Activated CD8-positive, alpha-beta memory T cell treated with anti-CD3 and anti-CD28 coated beads, Interleukin-2, amount 50 U/mL, for 48 hours (primary cell): ENCODE measurements around the gene TMPRSS9.

ENCODE experiments used
- DNase-seq: peaks from one replicate; pipeline ENCODE4 v3.0.0-alpha.2; 2020

TMPRSS9 gene

DNA sequence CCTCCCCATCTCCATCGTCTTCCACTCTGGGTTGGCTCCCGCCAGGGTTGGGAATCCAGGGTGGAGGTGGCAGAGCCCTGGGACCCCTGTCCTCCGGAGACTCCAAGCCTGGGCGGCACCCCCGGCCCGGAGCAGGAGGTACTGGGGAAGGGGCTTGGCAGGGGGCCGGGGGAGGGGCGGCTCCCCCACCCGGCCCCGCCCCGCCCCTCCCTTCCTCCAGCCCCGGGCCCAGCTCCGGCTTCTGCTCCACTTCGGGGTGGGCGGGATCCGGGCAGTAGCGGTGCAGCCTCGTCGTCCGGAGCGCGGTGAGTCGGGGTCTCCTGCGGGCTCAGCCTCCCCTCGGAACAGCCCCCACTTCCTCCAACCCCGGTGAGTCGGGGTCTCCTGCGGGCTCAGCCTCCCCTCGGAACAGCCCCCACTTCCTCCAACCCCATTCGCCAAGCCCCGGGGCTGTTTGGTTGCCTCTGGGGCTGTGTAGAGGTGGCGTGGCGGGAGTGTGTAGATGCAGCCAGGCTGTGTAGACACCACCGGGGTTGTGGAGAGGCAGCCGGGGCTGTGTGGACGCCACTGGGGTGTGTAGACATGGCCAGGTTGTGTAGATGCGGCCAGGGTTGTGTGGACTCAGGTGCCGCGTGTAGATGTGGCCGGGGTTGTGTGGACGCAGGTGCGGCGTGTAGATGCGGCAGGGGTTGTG is at the start of gene TMPRSS9:
Gene TMPRSS9, plus strand, starts transcription at position 274 of the 694 bp plus-strand sequence. CDS start 29,521 bp downstream, outside the sequence.
- no peak for DNase-seq

DNA sequence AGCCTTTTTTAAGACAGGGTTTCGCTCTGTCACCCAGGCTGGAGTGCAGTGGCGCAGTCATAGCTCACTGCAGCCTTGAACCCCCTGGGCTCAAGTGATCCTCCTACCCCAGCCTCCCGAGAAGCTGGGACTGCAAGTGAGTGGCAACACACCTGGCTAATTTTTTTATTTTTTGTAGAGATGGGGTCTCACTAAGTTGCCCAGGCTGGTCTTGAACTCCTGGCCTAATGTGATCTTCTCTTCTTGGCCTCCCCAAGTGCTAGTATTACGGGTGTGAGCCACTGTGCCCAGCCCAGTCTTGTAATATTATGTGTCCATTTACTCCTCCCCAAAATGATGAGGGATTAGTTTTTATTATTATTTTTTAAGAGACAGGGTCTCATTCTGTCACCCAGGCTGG is 49.0 kb upstream of the TMPRSS9 start:
- no peak for DNase-seq

DNA sequence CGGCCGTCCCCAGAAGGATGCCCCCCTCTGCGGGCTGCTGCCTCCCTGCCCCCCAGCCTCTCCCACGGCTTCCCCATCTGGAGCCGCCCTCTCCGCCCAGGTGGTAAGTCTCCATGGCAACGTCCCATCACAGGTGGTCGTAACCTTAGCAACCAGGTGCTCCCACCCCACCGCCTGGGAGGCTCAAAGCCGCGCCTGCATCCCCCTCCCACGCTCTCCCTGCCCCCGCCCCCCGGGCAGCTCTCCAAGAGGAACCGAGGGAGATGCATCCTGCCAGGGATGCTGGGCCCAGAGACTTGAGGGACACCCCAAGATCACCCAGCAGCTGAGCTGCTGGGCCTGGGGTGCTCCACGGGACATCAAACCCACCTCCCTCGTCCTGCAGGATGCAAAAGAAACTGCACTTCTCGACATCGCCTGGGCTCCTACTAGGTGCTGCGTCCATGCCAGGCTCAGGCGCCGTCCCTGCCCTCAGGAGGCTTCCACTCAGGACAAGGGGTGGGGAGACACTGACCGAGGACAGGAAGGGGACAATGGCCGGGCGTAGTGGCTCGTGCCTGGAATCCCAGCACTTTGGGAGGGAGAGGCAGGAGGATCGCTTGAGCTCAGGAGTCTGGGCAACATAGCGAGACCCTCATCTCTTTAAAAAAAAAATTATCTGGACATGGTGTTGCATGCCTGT is 47.1 kb upstream of the TMPRSS9 start:
- no peak for DNase-seq

DNA sequence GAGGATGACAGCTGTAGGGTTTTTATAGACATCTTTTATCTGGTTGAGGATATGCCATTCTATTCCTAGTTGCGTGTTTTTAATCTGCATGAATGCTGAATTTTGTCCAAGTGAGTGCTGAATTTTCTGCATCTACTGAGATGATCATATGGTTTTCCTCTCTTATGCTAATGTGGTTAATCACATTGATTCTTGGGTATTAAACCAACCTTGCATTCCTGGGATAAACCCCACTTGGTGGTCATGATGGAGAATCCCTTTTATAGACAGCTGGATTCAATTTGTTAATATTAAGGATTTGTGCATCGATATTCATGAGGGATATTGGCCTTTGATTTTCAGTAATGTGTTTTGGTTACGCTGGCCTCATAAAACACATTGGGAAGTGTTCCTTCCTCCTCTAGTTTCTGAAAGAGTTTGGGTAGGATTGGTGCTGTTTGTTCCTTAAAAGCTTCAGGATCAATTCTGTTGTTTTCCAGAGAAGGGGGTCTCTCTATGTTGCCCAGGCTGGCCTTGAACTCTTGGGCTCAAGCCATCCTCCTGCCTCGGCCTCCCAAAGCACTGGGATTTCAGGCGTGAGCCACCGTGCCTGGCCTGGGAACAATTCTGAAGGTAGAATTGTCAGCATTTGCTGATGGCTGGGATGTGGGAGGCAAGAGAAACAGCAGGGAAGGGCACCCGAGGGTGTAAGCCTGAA is 44.8 kb upstream of the TMPRSS9 start:
- no peak for DNase-seq

DNA sequence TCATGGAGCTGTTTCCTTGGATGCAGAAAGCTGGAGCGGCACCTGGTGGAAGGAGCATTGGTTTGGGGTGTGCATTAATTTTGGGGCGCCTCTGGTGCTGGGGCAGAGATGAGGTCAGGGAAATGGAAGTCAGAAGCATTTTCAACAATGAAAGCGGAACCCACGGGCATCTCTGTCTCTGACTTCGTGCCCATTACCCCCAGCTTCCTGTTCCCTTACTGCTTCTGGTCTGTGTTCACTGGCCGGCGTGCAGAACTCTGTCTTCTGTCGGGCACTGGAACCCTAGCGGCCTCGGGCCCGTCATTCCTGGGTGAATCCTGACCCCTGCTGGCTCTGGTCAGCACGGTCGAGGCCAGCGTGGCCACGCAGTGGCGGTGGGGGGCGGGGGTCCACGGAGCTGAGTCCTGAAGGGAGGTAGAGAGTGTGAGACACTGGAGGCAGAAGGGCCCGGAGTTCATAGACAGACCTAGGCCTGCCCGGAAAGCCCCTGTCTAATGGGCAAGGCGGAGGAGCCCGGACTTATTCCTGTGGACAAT is 44.2 kb upstream of the TMPRSS9 start:
- no peak for DNase-seq

DNA sequence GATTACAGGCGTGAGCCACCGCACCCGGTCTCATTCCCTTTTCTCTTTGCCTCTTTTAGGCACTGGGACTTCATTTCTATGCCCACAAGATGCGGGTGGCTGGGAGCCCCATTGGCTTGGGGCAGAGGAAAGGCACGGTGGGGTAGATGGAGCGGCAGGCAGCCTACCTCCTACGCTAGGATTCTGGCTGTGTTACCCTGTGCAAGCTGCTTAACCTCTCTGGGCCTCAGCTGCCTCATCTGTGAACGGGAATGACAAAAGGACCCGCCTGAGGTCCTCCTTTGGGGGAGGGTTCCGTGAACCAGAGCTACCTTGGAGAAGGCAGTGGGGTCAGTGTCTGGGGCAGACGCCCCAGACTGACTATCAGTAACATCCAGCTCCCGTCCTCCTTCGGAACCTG is 42.8 kb upstream of the TMPRSS9 start:
- DNase-seq = no peak

DNA sequence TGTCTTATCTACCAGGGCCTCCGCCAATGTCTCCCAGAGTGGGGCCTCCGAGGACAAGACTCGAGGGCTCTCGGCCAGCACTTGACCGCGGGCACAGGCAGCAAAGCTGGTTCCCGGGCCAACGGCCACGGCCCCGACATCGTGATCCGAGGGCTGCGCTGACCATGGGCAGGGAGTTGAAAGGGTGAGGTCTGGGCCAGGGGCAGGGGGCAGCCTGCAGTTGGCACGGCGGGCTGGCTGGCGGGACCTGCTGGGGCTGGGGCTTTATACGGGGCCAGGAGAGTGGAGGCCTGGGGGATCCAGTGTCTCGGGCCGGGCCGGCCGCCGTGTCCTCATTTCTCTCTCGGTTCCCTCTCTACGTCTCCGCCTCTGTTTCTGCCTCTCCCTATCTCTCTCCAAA is 42.3 kb upstream of the TMPRSS9 start:
- DNase-seq = no peak

DNA sequence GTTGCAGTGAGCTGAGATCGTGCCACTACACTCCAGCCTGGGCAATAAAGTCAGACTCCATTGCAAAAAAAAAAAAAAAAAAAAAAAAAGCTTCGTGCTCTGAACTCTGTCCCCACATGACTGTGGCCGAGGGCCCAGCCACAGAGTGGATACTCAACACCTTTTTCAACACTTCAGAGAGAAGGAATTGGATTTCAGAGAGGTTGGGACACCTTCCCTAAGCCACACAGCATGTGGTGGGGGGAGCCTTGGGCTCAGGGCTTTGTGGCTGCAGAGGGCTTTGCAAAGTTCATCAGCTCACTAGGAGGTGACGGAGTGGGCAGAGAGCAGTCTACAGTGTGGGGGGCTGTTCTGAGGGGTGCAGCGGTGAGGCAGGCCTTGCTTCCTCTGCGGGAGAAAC is 41.1 kb upstream of the TMPRSS9 start:
- DNase-seq = no peak

DNA sequence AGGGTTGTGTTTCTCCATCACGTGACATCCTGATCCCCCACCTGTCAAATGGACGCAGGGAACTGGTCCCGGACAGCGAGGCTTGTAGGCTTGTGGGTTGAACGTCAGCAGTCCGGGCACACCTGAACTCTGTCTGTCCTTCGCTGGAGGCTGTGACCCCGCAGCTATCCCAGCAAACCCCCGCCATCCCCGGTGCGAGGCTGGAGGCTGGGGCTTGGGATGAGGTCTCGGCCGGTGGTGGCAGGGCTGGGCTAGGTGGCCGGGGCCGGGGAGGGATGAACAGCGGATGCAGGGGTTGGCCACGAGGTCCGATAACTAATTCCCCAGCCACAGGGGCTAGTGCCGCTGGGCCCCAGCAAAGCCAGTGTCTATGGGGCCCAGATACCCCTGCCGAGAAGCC is 40.5 kb upstream of the TMPRSS9 start:
- DNase-seq = no peak

DNA sequence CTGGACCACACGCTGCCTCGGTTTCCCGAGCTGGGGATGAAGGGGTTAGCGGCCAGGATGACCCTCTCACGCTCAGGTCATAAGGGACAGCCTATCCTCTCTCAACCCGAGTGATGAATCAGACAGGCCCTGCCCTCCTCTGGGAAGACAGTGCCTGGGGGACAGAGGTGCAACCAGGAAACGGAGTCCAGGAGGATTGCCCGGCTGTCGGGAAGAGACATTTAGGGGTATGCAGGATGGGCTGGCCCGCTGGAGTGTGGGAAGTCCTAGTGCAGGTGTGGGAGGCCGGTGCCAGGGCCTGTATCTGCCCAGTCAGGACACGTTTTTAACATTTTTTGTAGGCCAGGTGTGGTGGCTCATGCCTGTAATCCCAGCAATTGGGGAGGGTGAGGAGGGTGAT is 40.0 kb upstream of the TMPRSS9 start:
- no peak for DNase-seq

DNA sequence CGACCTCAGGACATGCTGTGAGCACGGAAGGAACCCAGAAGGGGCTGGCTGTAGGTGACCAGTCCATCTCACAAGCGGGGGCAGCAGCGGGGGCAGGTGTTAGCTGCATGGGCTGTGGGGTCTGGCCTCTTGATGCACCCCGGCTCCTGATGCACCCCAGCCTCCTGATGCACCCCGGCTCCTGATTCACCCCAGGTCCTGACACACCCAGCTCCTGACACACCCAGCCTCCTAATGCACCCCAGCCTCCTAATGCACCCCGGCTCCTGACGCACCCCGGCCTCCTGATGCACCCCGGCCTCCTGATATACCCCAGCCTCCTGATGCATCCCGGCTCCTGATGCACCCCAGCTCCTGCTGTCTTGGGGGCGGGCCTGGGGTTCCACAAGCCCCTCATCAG is 39.1 kb upstream of the TMPRSS9 start:
- no peak for DNase-seq

DNA sequence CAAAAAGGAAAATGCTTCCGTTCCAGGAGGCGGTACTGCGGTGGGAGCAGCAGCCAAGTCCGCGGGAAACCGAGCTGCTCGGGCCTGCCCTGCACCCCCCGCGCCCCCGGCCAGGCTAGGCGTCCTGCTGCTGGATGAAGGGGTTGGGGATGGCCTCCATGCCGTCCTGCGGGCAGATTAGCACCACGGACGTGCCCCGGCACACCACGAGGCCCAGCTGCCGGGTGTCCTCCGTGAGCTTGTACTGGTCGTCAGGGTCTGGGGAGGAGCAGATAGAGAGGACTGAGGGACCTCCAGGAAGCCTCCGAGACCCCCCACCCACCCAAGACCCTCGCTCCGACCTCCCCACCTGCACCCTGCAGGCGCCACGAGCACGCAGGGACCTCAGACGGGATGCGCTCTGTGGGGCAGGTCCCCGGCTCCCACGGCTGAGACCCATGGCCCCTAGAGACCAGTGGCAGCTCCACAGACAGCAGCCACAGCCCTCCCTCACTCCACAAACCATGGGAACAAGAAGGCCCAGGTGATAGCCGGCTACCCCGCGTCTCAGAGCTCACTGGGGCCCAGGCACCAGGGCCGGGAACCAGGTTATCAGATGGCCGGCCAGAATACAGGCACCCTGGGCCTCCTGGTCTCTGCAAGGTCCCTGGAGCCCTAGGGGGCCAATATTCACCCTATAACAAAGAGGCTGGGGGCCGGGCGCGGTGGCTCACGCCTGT is 38.3 kb upstream of the TMPRSS9 start:
- DNase-seq = no peak

DNA sequence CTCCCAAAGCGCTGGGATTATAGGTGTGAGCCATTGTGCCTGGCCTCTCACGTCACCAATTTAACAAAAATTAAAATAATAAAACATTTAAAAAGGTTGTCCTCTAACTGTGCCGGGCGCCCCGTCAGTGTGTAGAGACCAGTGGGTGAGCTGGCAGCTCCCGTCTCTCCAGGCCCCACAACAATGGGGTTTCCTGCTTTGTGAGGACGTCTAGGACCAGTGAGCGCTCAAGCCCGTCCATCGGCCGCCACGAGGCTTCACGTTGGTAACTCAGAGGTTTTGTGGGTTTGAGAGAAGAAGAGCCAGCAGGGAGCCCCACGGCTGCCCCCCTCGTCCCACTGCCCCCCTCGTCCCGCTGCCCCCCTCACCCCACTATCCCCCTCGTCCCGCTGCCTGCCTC is 36.4 kb upstream of the TMPRSS9 start:
- no peak for DNase-seq

DNA sequence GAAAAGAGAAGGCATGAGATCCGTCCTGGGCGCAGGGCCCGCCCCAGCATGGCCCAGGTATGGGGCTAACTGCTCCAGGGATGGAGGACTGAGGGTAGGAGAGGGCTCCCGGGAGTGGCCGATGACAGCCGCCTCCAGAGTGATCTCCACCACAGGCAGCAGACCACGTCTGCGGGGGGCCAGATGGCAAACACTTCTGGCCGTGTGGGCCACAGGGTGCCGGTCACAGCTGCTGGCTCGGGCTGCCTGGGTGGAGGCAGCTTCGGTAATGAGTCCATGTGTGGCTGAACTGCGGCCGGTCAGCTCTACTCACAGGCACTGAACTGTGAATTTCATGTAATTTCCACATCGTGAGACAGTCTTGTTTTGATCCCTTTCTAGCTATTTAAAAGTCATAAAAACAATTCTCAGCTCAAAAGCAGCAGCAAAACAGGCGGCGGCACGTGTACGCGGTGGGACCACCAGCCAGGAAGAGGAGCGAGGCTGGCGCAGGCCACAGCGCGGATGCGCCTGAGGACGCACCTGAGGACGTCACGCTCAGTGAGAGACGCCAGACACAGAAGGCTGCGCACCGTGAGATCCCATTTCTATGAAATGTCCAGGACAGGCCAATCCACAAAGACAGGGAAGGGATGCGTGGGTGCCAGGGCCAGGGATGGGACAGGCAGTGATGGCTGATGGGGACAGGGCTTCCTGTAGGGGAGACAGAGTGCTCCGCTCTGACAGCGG is 35.7 kb upstream of the TMPRSS9 start:
- DNase-seq = no peak

DNA sequence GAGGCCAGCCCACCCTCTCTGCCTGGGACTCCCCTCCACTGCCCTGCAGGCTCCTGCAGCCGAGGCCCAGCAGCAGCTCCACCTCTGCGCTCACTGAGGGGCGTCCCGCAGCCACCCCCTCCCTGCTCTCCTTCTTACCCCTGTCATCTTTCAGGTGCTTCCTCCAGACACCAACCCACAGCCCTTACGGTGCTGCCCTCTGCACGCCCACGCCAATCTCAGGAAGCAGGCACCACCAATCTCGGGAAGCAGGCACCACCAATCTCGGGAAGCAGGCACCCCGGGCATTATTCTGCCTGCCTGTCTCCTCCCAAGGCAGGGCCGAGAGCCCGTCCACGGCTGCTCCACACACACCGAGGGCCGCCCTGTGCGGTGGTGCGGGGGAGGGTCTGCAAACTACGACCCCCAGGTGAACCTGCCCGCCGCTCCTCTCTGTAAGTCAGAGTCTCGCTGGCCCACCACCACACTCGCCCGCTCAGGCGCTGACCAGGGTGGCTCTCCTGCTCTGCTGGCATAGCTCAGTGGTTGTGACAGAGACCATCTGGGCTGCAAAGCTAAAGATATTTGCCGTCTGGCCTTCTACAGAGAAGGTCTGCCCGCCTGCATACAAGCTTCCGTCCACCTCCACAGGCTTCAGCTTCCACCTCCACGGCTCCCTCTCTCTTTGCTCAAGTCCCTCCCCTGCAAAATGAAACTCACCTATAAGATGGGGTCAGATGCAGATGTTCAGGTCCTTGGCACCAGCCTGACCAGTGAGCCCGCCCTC is 34.6 kb upstream of the TMPRSS9 start:
- no peak for DNase-seq

DNA sequence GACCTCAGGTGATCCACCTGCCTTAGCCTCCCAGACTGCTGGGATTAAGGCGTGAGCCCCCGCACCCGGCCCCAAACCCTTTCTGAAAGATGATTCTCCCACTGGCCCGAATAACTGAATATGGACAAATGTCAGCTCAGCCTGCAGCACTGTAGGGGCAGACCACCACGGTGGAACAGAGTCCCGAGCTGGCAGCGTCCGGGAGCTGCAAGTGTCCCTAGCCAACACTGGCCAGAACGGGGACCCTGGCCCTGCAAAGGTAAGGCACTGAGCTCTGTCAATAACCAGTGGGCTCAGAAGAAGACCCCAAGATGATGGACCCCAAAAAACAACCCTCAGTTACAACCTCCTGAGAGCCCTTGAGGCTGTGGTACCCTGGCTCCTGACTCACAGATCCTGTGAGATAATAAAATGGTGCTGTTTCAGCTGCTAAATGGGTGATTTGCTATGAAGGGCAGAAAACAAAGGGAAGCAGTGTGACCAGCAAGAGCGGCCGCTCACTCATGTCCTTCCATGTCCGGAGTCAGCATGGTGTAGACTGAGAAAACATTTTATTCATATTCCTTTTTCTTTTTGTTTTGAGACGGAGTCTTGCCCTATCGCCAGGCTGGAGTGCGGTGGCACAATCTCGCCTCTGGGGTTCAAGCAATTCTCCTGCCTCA is 33.2 kb upstream of the TMPRSS9 start:
- DNase-seq = no peak

DNA sequence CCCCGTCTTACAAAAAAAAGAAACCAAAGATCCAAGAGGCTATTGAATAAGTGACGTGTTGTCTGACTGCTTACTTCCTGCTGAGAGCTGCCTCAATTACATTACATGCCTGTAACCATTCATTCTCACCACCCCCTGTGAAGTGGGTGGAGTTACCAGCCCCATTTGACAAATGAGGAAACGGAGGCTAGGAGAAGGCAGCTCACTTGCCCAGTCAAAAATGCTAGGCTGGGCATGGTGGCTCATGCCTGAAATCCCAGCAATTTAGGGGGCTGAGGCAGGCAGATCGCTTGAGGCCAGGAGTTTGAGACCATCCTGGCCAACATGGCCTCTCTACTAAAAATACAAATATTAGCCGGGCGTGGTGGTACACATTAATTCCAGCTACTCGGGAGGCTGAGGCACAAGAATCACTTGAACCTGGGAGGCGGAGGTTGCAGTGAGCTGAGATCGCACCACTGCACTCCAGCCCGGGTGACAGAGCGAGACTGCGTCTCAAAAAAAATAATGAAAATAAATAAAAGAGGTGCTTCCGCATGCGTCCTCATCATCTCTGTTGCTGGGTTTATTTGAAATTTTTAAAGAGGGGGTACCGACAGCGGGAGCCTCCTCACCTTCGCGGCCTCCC is 32.2 kb upstream of the TMPRSS9 start:
- peak; percentile 72 for DNase-seq

DNA sequence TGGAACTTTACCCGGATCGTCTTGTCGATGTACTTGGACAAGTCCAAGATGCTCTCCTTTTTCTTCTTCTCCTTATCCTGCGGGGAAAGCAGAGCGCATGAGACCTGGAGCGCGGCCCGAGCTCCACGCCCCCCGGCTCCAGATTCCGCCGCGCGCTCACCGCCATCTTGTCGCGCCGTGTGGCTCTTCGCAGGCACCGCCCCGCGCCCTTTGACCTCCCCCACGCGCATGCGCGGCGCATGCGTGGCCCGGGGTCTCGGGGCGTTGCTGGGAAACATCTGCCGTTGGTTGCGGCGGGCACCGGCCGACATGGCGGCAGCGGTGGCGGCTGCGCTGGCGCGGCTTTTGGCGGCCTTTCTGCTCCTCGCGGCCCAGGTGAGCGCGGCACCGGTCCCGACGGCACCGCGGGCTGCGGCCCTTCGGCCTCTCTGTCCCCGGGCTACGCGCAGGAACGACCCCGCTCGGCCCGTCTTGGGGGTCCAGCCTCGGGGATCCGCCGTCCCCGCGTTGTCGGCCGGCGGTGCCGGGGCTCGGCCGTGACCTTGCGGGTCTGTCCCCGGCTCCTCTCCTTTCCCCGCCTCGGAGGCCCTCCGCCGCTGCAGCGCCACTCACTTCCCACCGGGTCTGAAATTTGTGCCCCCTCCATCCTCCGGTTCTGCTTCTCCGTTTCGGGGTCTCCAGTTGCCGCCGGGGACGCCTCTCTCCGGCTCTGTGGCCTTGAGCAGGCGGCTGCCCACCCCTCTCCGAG is 31.5 kb upstream of the TMPRSS9 start, which contains the start of the genes LSM7 and SPPL2B:
Gene LSM7, minus strand, starts transcription at position 186 of the 748 bp plus-strand sequence. Its CDS starts 20 bp downstream, at position 166.
Gene SPPL2B, plus strand, starts transcription at position 284 of the 748 bp plus-strand sequence. Its CDS starts 26 bp downstream, at position 310.
- DNase-seq = peak; percentile 97

DNA sequence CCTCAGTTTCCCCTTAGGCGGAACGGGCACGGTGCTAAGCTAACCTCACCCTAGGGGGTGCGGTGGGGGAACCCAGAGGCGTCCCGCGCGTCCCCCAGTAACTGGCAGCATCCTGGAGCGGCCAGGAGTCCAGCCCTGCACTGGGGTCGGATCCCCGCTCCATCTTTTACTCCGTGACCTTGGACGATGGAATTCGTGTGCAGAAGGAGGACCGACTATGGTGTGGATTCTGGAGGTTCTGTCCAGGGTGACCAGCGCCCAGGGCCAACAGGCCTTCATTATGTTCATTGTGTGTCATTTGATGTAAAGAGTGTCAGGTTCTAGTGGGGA is 31.0 kb upstream of the TMPRSS9 start:
- DNase-seq = no peak

DNA sequence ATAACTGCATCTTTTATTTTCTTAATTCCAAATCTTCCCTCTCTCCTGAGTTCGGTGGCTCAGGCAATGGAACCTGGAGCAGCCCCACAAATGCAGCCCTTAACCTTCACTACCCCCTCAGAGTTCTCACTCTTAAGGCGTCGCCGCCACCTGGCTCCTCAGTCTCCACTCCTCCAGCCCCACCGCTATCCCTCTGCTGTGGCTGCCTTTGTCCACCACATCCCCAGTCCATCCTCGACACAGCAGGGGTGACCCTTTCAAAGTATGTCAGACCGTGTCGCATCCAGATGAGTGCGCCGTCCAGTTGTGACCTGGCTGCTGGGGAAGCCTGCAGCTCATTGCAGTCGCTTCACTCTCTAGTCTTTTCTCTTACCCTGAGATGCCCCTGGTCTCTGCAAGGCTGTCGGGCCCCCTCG is 30.6 kb upstream of the TMPRSS9 start:
- DNase-seq = no peak
